Lower leg skin (tissue), 4 donors: ENCODE results near the gene GLG1. TPM values are rescaled to one million over a fixed set of nuclear protein-coding genes. Genes with fewer than 3 reads are reported as not detected.

ENCODE experiments used
- DNase-seq, 2 donors: peaks; one replicate each; pipeline ENCODE4 v3.0.0-alpha.2; 2019; ENCODE audit warnings: low spot score in 2 of 2
- H3K4me3 ChIP-seq: fragments of 200-600 bp; sonication (generic); 2 replicates; pipeline ENCODE4 v1.5.1; 2017; ENCODE audit warnings: mild to moderate bottlenecking, low read depth; ENCODE audit not compliant: poor library complexity, severe bottlenecking
- CTCF ChIP-seq, 3 donors: fragments of 450-650 bp; IDR thresholded peaks; one replicate each; pipeline ENCODE4 v1.5.1; 2016; ENCODE audit warnings: antibody characterized with exemption in 3 of 3, mild to moderate bottlenecking in 3 of 3, moderate library complexity in 2 of 3
- POLR2A ChIP-seq, 2 donors: fragments of 450-650 bp; IDR thresholded peaks; one replicate each; pipeline ENCODE4 v1.6.1; 2016 to 2017; ENCODE audit warnings: antibody characterized with exemption in 2 of 2, mild to moderate bottlenecking in 1 of 2, moderate library complexity in 1 of 2
- WGBS, 2 donors: methylation state at CpG; one replicate each; pipeline ENCODE4 v1.1.5; 2018; 5-methylcytosine and 5-hydroxymethylcytosine counted together
- intact Hi-C: fragments of 100-400 bp; cut with DNase I; formaldehyde crosslinking; loops from one replicate; pipeline ENCODE4 v1.15.0; 2023; ENCODE audit warnings: low total_unique reads
- total RNA-seq, 4 donors: library from RNA; depleted of rRNA; stranded (reverse); fragments of >200 nt; gene quantifications; one replicate each; pipeline ENCODE4 v1.1.0, GENCODE V29; 2016

GLG1 gene
- total RNA-seq, 4 donors from 2014 or later: 64.7 to 113 (median 92.5) TPM

- DNase-seq: no peak
- TF ChIP-seq POLR2A (IDR thresholded peaks at IDR 0.05) (no peak), CTCF (IDR thresholded peaks at IDR 0.05) (no peak)
- intact Hi-C loops: no loop called here
- WGBS, 2 donors: 86 to 89% methylated on average over 6 of the region's 6 CpGs
- H3K4me3 ChIP-seq: no peak overlapping the region
Measured at GRCh38 chr16:74465851-74466685, 140.8 kb downstream of the GLG1 start.

GRCh38 chr16:74465281-74465680 lies 141.6 kb downstream of the GLG1 start:
- intact Hi-C loops: no loop called here
- no peak for TF ChIP-seq POLR2A (IDR thresholded peaks at IDR 0.05)
- WGBS, 2 donors: 87 to 90% methylated on average over 7 of the region's 7 CpGs
- DNase-seq: no peak
- no peak overlapping the region for H3K4me3 ChIP-seq

- TF ChIP-seq CTCF (IDR thresholded peaks at IDR 0.05): no peak
- TF ChIP-seq POLR2A (IDR thresholded peaks at IDR 0.05): no peak
- 95% methylated on average over 2 of the region's 2 CpGs for WGBS, 2 donors
- H3K4me3 ChIP-seq: no peak overlapping the region
- intact Hi-C loops: no loop called here
- DNase-seq: no peak
Measured at GRCh38 chr16:74463888-74464287, 143.0 kb downstream of the GLG1 start.

- intact Hi-C loops: no loop called here
- H3K4me3 ChIP-seq: no peak overlapping the region
- WGBS, 2 donors: 80 to 86% methylated on average over 4 of the region's 4 CpGs
- TF ChIP-seq POLR2A (IDR thresholded peaks at IDR 0.05): no peak
- no peak for TF ChIP-seq CTCF (IDR thresholded peaks at IDR 0.05)
- DNase-seq: no peak
Measured at GRCh38 chr16:74462361-74462760, 144.6 kb downstream of the GLG1 start.

DNA sequence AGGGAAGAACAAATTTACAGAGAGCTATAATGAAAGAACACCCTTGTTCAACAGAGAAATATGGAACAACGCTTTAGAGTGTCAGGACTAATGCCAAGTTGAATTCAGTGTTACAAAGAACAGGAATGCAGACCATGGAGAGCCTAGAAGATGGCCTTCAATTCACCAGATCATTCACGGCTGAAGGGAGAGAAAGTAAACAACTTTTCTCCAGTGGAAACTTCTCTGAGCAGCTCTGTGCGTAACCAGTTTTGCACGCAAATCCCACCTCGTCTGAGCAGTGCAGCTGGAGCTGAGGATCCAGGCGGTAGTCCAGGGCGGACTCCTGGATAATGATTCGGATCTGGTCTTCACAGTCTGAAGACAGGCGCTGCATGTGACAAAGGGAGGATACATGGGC lies 145.1 kb downstream of the GLG1 start:
- WGBS, 2 donors: 91% methylated on average over 9 of the region's 9 CpGs
- TF ChIP-seq CTCF (IDR thresholded peaks at IDR 0.05) (no peak), POLR2A (IDR thresholded peaks at IDR 0.05) (no peak)
- no peak for DNase-seq
- intact Hi-C loops: no loop called here
- H3K4me3 ChIP-seq: no peak overlapping the region

DNA sequence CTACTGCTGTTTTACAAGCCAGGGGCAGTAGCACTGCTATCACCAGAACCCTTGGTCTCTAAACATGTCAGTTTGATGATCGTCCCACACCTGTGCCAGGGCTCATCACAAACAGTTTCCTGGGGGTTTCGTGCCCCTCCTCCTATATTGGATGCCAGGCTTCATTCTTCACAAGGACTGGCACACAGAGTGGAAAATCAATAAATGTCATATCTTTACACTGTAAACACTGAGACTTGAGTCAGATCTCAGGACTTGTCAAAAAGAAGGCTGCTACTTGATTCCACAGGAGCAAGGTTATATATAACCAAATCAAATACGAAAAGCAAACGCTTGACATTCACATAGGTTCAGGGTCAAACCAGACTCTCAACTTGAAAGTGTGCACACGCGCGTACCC lies 146.4 kb downstream of the GLG1 start:
- intact Hi-C loops: no loop called here
- TF ChIP-seq POLR2A (IDR thresholded peaks at IDR 0.05) (no peak), CTCF (IDR thresholded peaks at IDR 0.05) (no peak)

More for the DNA sequence above, 146.4 kb downstream of the GLG1 start:
- WGBS, 2 donors: 93 to 95% methylated on average over 7 of the region's 7 CpGs
- no peak for DNase-seq
- H3K4me3 ChIP-seq: no peak overlapping the region
